Mesenchymal stem cell (in vitro differentiated cells and primary cell): ENCODE data around the gene POLR2E.

ENCODE experiments used
- DNase-seq: peaks from one replicate; pipeline ENCODE4 v3.0.0-alpha.2; 2013
- H2AFZ ChIP-seq: one replicate; pipeline ENCODE4 v1.6.1; 2013; ENCODE audit warnings: low read depth, mild to moderate bottlenecking, control low read depth, inconsistent platforms, low read length, moderate library complexity
- H2AK5ac ChIP-seq: 2 replicates; pipeline ENCODE4 v1.6.1; 2013; ENCODE audit warnings: low read length, moderate library complexity, mild to moderate bottlenecking, inconsistent platforms; ENCODE audit not compliant: severe bottlenecking
- H2BK120ac ChIP-seq: one replicate; pipeline ENCODE4 v1.6.1; 2013; ENCODE audit warnings: low read depth, mild to moderate bottlenecking, inconsistent platforms, low read length, moderate library complexity
- H2BK12ac ChIP-seq, 2 experiments: one replicate each; pipeline ENCODE4 v1.6.1; 2013; ENCODE audit warnings: inconsistent platforms in 2 of 2, low read length in 2 of 2, mild to moderate bottlenecking in 2 of 2, moderate library complexity in 2 of 2, control low read depth in 1 of 2
- H2BK15ac ChIP-seq: one replicate; pipeline ENCODE4 v1.6.1; 2013; ENCODE audit warnings: mild to moderate bottlenecking, low read depth, inconsistent platforms; ENCODE audit not compliant: poor library complexity, severe bottlenecking
- H2BK5ac ChIP-seq: 2 replicates; pipeline ENCODE4 v1.6.1; 2013; ENCODE audit warnings: low read depth, mild to moderate bottlenecking, low read length, control low read depth, inconsistent platforms; ENCODE audit not compliant: poor library complexity, severe bottlenecking
- H3K14ac ChIP-seq, 2 experiments: one replicate each; pipeline ENCODE4 v1.6.1; 2013; ENCODE audit warnings: inconsistent platforms in 2 of 2, low read length in 2 of 2, control low read depth in 1 of 2, mild to moderate bottlenecking in 1 of 2, moderate library complexity in 1 of 2
- H3K18ac ChIP-seq, 2 experiments: one replicate each; pipeline ENCODE4 v1.6.1; 2013; ENCODE audit warnings: inconsistent platforms in 2 of 2, low read length in 2 of 2, control low read depth in 1 of 2, low read depth in 1 of 2, mild to moderate bottlenecking in 1 of 2
- H3K23ac ChIP-seq, 2 experiments: one replicate each; pipeline ENCODE4 v1.6.1; 2013; ENCODE audit warnings: inconsistent platforms in 2 of 2, low read length in 2 of 2, mild to moderate bottlenecking in 2 of 2, moderate library complexity in 2 of 2, control low read depth in 1 of 2
- H3K27ac ChIP-seq: 2 replicates; pipeline ENCODE4 v1.5.1; 2013; ENCODE audit warnings: mild to moderate bottlenecking, moderate library complexity, low read length, control low read depth, inconsistent platforms; ENCODE audit not compliant: poor library complexity, severe bottlenecking
- H3K27me3 ChIP-seq, 2 experiments: 2 replicates each; pipeline versions ENCODE4 v1.6.1 to v1.7.0; 2013; ENCODE audit warnings: low read length in 2 of 2, mild to moderate bottlenecking in 2 of 2, moderate library complexity in 2 of 2, control low read depth in 1 of 2, inconsistent platforms in 1 of 2; ENCODE audit not compliant: control insufficient read depth in 1 of 2, insufficient read depth in 1 of 2
- H3K36me3 ChIP-seq, 2 experiments: 2 replicates each; pipeline versions ENCODE4 v1.6.1 to v1.7.0; 2013; ENCODE audit warnings: low read length in 2 of 2, control low read depth in 1 of 2, inconsistent platforms in 1 of 2, low read depth in 1 of 2, mild to moderate bottlenecking in 1 of 2; ENCODE audit not compliant: insufficient read depth in 2 of 2, control insufficient read depth in 1 of 2
- H3K4ac ChIP-seq, 2 experiments: one replicate each; pipeline ENCODE4 v1.6.1; 2013; ENCODE audit warnings: inconsistent platforms in 2 of 2, low read length in 2 of 2, mild to moderate bottlenecking in 2 of 2, moderate library complexity in 2 of 2, control low read depth in 1 of 2, low read depth in 1 of 2
- H3K4me1 ChIP-seq: 2 replicates; pipeline ENCODE4 v1.6.1; 2013; ENCODE audit warnings: low read depth, low read length, control low read depth; ENCODE audit not compliant: control insufficient read depth, insufficient read depth
- H3K4me2 ChIP-seq: 2 replicates; pipeline ENCODE4 v1.6.1; 2013; ENCODE audit warnings: low read length, mild to moderate bottlenecking, inconsistent platforms; ENCODE audit not compliant: poor library complexity, severe bottlenecking
- H3K4me3 ChIP-seq, 2 experiments: 2 replicates each; pipeline versions ENCODE4 v1.5.1 to v1.7.0; 2013; ENCODE audit warnings: low read length in 2 of 2, mild to moderate bottlenecking in 2 of 2, control low read depth in 1 of 2, low read depth in 1 of 2; ENCODE audit not compliant: insufficient read depth in 1 of 2
- H3K79me1 ChIP-seq: replicated peaks from 2 replicates; pipeline ENCODE4 v1.6.1; 2013; ENCODE audit warnings: mild to moderate bottlenecking, control low read depth, low read length, inconsistent platforms; ENCODE audit not compliant: poor library complexity, severe bottlenecking
- H3K9ac ChIP-seq: 2 replicates; pipeline ENCODE4 v1.7.0; 2013; ENCODE audit warnings: mild to moderate bottlenecking, low read length, moderate library complexity
- H3K9me3 ChIP-seq: 2 replicates; pipeline ENCODE4 v1.7.0; 2013; ENCODE audit warnings: mild to moderate bottlenecking, low read length; ENCODE audit not compliant: control insufficient read depth
- H4K8ac ChIP-seq: one replicate; pipeline ENCODE4 v1.6.1; 2013; ENCODE audit warnings: inconsistent platforms, mild to moderate bottlenecking, low read length, moderate library complexity
- H4K91ac ChIP-seq: one replicate; pipeline ENCODE4 v1.6.1; 2013; ENCODE audit warnings: mild to moderate bottlenecking, low read length, inconsistent platforms
- WGBS: methylation state at CpG from one replicate; pipeline ENCODE4 v1.1.7; 2013; ENCODE audit warnings: mixed read lengths; 5-methylcytosine and 5-hydroxymethylcytosine counted together

The POLR2E gene

DNA sequence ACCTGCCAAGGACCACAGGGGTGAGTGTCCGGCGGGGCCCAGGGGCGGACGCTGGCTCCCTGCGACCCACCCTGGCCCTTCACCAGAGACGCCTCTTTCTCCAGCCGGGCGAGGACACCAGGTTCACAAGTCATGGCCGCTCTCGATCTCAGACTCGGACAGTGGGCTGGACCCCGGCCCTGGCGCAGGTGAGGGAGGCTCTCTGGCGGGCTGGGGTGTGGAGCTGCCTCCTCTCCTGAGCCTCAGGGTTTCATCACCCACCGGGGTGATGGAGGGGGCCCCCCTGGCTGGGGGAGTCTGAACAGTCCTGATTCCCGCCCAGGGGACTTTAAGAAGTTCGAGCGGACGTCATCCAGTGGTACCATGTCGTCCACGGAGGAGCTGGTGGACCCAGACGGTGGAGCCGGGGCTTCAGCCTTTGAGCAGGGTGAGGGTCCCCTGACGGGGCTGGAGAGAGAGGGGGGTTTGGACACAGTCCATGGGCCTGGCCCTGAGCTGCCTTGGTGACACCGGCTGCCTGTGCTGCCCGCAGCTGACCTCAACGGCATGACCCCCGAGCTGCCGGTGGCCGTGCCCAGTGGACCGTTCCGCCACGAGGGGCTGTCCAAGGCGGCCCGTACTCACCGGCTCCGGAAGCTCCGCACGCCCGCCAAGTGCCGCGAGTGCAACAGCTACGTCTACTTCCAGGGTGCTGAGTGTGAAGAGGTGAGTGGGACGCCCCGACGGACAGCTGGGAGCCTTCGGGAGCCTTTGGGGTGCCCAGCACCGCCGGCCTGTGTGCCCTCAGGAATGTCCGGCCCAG, 14.6 kb downstream of the POLR2E start:
- Histone ChIP-seq H3K27ac (no peak overlapping the region), H2BK15ac (no peak overlapping the region), H3K4me1 (peaks cover 29% of the 10 kb centered on the region), H2BK120ac (no peak overlapping the region), H2AK5ac (no peak overlapping the region), H3K36me3 (peaks cover 0 to 1% of the 10 kb centered on the region in 2 experiments), H3K9me3 (no peaks in the 10 kb centered on the region), H2BK12ac (no peak overlapping the region), H3K4me2 (no peak overlapping the region), H4K91ac (no peak overlapping the region), H4K8ac (no peak overlapping the region), H3K4ac (no peak overlapping the region), H3K23ac (no peak overlapping the region), H3K4me3 (no peak overlapping the region), H2BK5ac (no peak overlapping the region), H2AFZ (no peak overlapping the region), H3K27me3 (peaks cover 0 to 9% of the 10 kb centered on the region in 2 experiments), H3K79me1 (no peaks in the 10 kb centered on the region), H3K9ac (no peak overlapping the region), H3K14ac (no peak overlapping the region), H3K18ac (no peak overlapping the region)
- WGBS: 98% methylated on average over 50 of the region's 50 CpGs
- no peak for DNase-seq

DNA sequence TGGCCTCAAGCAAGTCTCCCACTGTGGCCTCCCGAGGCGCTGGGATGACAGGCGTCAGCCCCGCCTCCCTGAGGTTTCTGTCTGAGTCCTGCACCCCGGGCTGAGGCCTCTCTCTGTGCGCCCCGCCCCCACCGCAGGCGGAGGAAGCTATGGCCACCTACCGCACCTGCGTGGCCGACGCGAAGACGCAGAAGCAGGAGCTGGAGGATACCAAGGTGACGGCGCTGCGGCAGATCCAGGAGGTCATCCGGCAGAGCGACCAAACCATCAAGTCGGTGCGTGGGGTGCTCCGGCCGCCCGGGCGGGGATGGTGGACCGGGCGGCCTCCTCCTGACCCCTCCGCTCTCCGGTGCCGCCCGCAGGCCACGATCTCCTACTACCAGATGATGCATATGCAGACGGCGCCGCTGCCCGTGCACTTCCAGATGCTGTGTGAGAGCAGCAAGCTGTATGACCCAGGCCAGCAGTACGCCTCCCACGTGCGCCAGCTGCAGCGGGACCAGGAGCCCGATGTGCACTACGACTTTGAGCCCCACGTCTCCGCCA, 15.5 kb downstream of the POLR2E start:
- H3K79me1 ChIP-seq: no peaks in the 10 kb centered on the region
- 95% methylated on average over 45 of the region's 45 CpGs for WGBS
- H3K4me1 ChIP-seq: peaks cover 29% of the 10 kb centered on the region
- H3K36me3 ChIP-seq: no peaks in the 10 kb centered on the region
- H3K27ac ChIP-seq: no peak overlapping the region
- H2AK5ac ChIP-seq: no peak overlapping the region
- no peak overlapping the region for H3K9ac ChIP-seq
- no peak overlapping the region for H3K18ac ChIP-seq
- no peak overlapping the region for H2BK15ac ChIP-seq
- H4K91ac ChIP-seq: no peak overlapping the region
- DNase-seq: no peak
- no peak overlapping the region for H2BK5ac ChIP-seq
- no peak overlapping the region for H2BK120ac ChIP-seq
- H3K4me2 ChIP-seq: no peak overlapping the region
- no peak overlapping the region for H3K23ac ChIP-seq
- no peak overlapping the region for H3K4ac ChIP-seq
- H2BK12ac ChIP-seq: no peak overlapping the region
- no peaks in the 10 kb centered on the region for H3K9me3 ChIP-seq
- H3K27me3 ChIP-seq: peaks cover 0 to 9% of the 10 kb centered on the region in 2 experiments
- H4K8ac ChIP-seq: no peak overlapping the region
- H3K4me3 ChIP-seq: no peak overlapping the region
- H2AFZ ChIP-seq: no peak overlapping the region
- H3K14ac ChIP-seq: no peak overlapping the region

DNA sequence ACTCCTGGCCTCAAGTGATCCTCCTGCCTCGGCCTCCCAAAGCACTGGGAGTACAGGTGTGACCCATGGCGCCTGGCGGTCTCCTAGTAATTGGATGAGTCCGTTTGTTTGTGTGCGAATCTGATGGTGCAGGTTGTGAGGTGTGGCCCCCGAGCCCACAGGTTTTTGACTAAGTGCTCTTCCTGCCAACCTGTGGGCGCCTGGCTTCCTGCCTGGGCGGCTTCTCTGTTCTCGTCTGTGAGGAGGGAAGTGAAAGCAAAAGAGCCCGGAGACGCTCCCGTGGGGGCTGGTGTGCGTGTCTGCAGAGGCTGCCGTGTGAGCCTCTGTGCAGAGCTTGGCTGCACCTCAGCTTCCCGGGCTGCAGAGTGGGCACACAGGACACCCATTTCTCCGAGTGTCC, 18.2 kb downstream of the POLR2E start:
- no peak overlapping the region for H2AK5ac ChIP-seq
- H3K14ac ChIP-seq: no peak overlapping the region
- H4K91ac ChIP-seq: no peak overlapping the region
- H3K4me1 ChIP-seq: peaks cover 10% of the 10 kb centered on the region
- H3K4me3 ChIP-seq: peak overlapping the region in 1 of 2 experiments; percentile 47
- H3K36me3 ChIP-seq: no peaks in the 10 kb centered on the region
- H3K18ac ChIP-seq: no peak overlapping the region
- H2BK5ac ChIP-seq: no peak overlapping the region
- H3K9me3 ChIP-seq: no peaks in the 10 kb centered on the region
- no peak for DNase-seq
- H2BK12ac ChIP-seq: no peak overlapping the region
- 87% methylated on average over 16 of the region's 16 CpGs for WGBS
- H3K23ac ChIP-seq: no peak overlapping the region
- H4K8ac ChIP-seq: no peak overlapping the region
- H3K27ac ChIP-seq: no peak overlapping the region
- H2BK120ac ChIP-seq: no peak overlapping the region
- no peaks in the 10 kb centered on the region for H3K79me1 ChIP-seq
- no peak overlapping the region for H2BK15ac ChIP-seq
- peaks cover 5 to 20% of the 10 kb centered on the region in 2 experiments for H3K27me3 ChIP-seq
- no peak overlapping the region for H2AFZ ChIP-seq
- H3K9ac ChIP-seq: no peak overlapping the region
- peak overlapping the region; percentile 66 for H3K4me2 ChIP-seq
- H3K4ac ChIP-seq: no peak overlapping the region

DNA sequence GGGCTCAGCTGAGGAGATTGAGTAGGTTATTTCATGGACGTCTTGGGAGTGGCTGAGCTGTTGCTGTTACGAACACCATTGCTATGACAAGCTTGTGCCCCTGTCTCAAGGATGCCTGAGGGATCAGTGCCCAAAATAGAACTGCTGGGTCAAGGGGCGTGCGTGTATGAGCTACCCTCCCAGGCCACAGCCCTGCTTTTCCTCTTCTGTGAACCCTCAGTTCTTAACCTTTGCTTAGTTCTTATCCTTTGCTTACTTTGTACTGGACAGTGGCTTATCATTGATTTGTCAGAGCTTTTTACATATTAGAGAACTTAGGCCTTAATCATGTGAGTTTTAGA, 19.2 kb downstream of the POLR2E start:
- Histone ChIP-seq H2AK5ac (no peak overlapping the region), H3K9me3 (no peaks in the 10 kb centered on the region), H2BK5ac (no peak overlapping the region), H3K4ac (no peak overlapping the region), H3K79me1 (no peaks in the 10 kb centered on the region), H3K14ac (no peak overlapping the region), H2BK15ac (no peak overlapping the region), H3K4me3 (no peak overlapping the region), H4K8ac (no peak overlapping the region), H4K91ac (no peak overlapping the region), H3K9ac (no peak overlapping the region), H3K27me3 (peaks cover 10 to 21% of the 10 kb centered on the region in 2 experiments), H2BK120ac (no peak overlapping the region), H3K4me1 (peaks cover 18% of the 10 kb centered on the region), H2AFZ (no peak overlapping the region), H2BK12ac (no peak overlapping the region), H3K23ac (no peak overlapping the region), H3K27ac (no peak overlapping the region), H3K36me3 (no peaks in the 10 kb centered on the region), H3K18ac (no peak overlapping the region), H3K4me2 (no peak overlapping the region)
- WGBS: 75% methylated on average over 3 of the region's 4 CpGs
- no peak for DNase-seq
